LNCAP (cell line): Measurements from ENCODE around the gene DLGAP1.

Source experiments
- TF ChIP-seq, protein P1 (sequence below): fragments of 450-650 bp; IDR thresholded peaks from 2 replicates; pipeline ENCODE4 v1.5.1; 2017; ENCODE audit warnings: mild to moderate bottlenecking

The DLGAP1 gene

DNA sequence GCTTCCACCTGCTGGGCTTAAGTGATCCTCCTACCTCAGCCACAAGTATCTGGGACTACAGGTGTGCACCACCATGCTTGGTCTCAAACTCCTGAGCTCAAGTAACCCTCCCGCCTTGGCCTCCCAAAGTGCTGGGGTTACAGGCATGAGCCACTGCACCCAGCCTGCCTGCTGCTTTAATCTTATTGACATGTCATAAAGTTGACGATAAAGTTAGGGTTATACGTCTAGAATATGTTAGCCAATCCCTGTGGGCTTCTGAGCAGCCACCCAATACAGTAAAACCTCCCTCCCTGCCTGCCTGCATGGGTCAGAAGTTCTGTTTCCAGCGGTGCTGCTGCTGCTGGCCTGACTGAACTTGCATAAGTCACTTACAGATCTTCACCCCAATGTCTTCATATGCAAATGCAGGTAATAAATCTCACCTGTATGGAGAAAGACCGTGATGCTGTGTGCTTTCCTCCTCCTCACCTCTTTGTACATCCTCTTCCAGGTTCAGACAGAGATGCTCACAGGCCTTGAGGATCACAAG is 975.1 kb downstream of the DLGAP1 start:
- TF ChIP-seq, protein P1, sequence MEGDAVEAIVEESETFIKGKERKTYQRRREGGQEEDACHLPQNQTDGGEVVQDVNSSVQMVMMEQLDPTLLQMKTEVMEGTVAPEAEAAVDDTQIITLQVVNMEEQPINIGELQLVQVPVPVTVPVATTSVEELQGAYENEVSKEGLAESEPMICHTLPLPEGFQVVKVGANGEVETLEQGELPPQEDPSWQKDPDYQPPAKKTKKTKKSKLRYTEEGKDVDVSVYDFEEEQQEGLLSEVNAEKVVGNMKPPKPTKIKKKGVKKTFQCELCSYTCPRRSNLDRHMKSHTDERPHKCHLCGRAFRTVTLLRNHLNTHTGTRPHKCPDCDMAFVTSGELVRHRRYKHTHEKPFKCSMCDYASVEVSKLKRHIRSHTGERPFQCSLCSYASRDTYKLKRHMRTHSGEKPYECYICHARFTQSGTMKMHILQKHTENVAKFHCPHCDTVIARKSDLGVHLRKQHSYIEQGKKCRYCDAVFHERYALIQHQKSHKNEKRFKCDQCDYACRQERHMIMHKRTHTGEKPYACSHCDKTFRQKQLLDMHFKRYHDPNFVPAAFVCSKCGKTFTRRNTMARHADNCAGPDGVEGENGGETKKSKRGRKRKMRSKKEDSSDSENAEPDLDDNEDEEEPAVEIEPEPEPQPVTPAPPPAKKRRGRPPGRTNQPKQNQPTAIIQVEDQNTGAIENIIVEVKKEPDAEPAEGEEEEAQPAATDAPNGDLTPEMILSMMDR, result no peak

DNA sequence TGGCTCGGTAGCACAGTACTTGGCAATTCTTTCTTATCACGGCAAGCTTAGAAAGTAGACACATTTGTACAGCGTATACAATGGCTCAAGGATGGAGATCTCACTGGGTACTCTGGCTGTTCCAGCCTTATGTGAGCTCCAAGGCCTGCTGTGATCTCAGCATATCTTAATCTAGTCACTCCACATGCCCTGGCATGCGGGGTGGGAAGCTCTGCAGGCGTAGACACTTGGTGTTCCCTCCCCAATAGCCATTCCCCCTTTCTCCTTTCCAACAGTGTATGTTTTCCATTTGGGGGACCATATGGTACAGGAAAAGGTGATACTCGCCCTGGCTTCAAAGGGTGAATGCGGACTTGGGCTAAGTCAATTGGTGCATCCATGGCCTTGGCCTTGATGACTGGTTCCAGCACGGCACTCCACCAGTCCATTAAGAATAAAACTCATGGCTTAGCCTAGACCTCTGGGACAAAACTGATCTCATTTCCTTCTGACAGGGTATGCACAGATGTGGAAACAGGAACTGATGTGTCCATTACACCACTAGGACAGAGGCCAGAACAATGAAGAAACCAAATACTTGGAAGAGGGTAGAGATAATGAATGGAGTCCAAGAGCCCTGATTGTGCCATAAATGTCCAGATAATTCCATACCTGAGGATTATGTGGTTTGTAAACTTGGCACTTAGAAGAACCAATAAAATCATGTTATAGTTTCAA is 976.7 kb downstream of the DLGAP1 start:
- TF ChIP-seq, protein P1, result no peak

DNA sequence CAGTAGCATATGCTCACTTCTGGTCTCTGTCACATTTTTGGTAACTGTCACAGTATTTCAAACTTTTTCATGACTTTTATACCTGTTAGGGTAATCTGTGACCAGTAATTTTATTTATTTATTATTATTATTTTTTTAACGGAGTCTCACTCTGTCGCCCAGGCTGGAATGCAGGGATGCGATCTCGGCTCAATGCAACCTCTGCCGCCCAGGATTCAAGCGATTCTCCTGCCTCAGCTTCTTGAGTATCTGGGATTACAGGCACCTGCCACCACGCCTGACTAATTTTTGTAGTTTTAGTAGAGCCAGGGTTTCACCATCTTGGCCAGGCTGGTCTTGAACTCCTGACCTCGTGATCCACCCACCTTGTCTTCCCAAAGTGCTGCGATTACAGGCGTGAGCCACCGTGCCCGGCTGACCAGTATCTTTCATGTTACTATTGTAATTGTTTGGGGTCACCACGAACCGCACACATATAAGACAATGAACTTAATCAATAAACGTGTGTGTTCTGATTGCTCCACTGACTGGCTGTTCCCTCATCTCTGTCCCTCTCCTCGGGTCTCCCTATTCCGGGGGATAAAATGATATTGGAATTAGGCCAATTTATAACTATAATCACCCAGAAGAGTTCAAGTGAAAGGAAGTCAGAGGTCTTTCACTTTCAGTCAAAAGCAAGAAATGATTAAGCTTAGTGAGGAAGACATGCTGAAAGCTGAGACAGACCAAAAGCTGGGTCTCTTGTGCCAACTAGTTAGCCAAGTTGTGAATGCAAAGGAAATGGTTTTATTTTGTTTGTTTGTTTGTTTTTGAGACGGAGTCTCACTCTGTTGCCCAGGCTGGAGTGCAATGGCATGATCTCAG is 982.2 kb downstream of the DLGAP1 start:
- TF ChIP-seq, protein P1, result no peak

DNA sequence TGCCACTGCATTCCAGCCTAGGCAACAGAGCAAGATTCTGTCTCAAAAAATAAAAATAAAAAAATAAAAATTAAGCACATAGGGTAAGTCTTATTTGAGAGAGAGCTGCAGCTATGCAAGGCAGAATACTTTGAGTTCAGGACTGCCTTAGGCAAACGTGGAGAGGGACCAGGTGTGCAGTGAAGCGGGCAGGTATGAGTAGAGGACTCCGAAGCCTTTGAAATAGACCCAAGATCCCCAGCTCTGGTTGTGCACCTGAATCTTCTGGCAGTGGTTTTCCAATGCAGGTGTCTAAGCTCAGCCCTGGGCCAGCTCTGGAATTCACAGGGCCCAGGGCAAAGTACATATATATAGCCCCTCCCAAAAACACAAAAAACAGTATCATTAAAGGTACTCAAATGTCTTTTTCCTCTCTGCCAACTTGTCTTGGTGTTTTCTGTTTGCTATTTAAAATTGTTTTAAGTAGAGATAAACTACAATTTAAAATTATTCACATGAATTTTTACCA is 983.9 kb downstream of the DLGAP1 start:
- TF ChIP-seq, protein P1, result no peak

DNA sequence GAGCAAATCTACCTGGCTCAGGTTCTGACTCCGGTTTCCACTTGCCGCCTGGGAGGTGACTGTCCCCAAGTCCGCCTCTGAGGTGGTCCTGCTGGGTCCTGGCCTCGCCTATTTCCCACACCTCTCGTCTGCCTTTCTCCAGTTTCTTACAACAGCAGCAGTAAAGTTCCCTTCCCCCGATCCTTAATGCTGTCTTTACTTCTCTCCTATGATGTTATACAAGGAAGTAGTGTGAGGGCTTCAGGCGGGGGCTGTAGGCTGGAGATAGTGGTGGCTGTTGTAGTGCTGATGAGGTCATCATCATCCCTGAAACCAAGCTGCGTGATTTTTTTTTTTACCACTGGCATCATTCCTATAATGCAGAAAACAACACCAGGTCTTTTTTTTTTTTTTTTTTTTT is 986.3 kb downstream of the DLGAP1 start:
- TF ChIP-seq, protein P1, result no peak

DNA sequence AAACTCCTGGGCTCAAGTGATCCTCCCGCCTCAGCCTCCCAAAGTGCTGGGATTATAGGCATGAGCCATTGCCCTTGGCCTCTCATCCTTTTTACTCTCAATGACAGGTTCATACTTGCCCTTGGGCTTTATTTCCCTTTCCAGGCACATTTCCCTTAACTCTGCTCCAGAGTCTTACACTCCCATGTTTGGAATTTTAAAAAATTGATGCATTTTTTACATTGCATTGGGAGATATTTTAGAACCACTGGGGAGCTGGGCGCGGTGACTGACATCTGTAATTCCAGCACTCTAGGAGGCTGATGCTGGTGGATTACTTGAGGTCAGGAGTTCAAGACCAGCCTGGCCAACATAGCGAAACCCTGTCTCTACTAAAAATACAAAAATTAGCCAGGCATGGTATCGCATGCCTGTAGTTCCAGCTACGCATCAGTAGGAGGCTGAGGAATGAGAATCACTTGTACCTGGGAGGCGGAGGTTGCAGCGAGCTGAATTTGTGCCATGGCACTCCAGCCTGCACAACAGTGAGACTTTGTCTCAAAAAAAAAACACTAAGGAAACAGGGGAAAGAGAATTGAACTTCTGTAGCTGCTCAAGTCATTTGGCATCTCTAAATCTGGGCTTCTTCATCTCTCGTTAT is 986.9 kb downstream of the DLGAP1 start:
- TF ChIP-seq, protein P1, result no peak

DNA sequence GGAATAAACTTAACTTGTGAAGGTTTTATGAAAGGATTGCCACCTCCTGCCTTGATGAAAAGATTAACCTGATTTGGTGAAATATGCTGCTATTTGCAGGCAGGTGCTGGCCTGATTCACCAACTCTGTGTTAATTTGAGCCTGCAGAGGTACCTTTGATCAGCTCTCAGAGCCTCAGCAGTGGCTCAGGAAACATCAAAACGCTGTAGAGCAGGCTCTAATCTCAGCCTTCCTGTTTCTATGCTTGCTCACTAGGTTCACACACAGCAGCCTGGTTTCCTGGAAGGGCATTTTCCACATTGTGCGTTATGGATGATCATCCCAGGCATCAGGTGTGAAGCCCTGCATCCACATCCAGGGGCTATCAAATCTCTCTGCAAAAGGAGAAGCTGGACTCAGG is 988.2 kb downstream of the DLGAP1 start:
- TF ChIP-seq, protein P1, result no peak
